ENCODE measurements around the gene CRLF1.

CRLF1 gene

GRCh38 chr19:18597809-18598660 is 8.6 kb downstream of the CRLF1 start:
- TF ChIP-seq, protein P1, sequence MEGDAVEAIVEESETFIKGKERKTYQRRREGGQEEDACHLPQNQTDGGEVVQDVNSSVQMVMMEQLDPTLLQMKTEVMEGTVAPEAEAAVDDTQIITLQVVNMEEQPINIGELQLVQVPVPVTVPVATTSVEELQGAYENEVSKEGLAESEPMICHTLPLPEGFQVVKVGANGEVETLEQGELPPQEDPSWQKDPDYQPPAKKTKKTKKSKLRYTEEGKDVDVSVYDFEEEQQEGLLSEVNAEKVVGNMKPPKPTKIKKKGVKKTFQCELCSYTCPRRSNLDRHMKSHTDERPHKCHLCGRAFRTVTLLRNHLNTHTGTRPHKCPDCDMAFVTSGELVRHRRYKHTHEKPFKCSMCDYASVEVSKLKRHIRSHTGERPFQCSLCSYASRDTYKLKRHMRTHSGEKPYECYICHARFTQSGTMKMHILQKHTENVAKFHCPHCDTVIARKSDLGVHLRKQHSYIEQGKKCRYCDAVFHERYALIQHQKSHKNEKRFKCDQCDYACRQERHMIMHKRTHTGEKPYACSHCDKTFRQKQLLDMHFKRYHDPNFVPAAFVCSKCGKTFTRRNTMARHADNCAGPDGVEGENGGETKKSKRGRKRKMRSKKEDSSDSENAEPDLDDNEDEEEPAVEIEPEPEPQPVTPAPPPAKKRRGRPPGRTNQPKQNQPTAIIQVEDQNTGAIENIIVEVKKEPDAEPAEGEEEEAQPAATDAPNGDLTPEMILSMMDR (IDR thresholded peaks at IDR 0.05; ENCODE audit: low read depth, low read length, missing control alignments): no peak
- peaks cover 2% of the 10 kb centered on the region for H3K27me3 ChIP-seq (replicated peaks)
- H3K4me3 ChIP-seq (ENCODE audit: low read depth, low read length): no peak overlapping the region
- H3K27ac ChIP-seq: no peak overlapping the region
- in situ Hi-C loops (cut with HindIII; ENCODE audit: low pct_ligation_motif_present, low sequenced_read_pairs): loop anchor here (25.0 kb wide), 1 partner anchor 264 kb away; no protein-coding TSS in a partner anchor
- H3K36me3 ChIP-seq (replicated peaks): no peaks in the 10 kb centered on the region
- DNase-seq: no peak

DNA sequence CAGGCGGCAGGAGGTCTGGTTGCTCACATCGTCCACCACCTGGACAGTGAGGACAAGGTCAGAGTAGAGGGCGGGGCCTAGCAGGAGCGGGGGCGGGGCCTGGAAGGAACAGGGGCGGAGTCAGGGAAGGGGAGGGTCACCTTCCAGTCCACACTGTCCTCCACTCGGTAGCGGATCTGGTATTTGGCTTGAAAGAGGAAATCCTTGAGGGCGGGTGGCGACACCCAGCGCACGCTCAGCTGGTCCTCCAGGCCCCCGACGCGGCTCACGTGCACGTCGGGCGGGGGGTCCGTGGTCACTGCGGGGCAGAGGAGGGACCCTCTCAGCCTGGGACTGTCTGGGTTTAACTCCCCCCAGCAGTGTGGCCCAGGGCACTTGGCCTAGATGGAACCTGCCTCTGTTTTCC is 9.8 kb downstream of the CRLF1 start:
- H3K27ac ChIP-seq: no peak overlapping the region
- H3K36me3 ChIP-seq (replicated peaks): no peaks in the 10 kb centered on the region
- H3K4me3 ChIP-seq (ENCODE audit: low read depth, low read length): no peak overlapping the region
- no peak for DNase-seq
- H3K27me3 ChIP-seq (replicated peaks): peaks cover 2% of the 10 kb centered on the region
- TF ChIP-seq, protein P1 (IDR thresholded peaks at IDR 0.05; ENCODE audit: low read depth, low read length, missing control alignments): no peak
- in situ Hi-C loops (cut with HindIII; ENCODE audit: low pct_ligation_motif_present, low sequenced_read_pairs): loop anchor here (25.0 kb wide), 1 partner anchor 266 kb away; no protein-coding TSS in a partner anchor

- DNase-seq: no peak
- in situ Hi-C loops (cut with HindIII; ENCODE audit: low pct_ligation_motif_present, low sequenced_read_pairs): loop anchor here (25.0 kb wide), 1 partner anchor 267 kb away; no protein-coding TSS in a partner anchor
- Histone ChIP-seq H3K27ac (no peak overlapping the region), H3K4me3 (ENCODE audit: low read depth, low read length) (no peak overlapping the region), H3K27me3 (replicated peaks) (peaks cover 2% of the 10 kb centered on the region), H3K36me3 (replicated peaks) (peaks cover 6% of the 10 kb centered on the region)
- TF ChIP-seq, protein P1 (IDR thresholded peaks at IDR 0.05; ENCODE audit: low read depth, low read length, missing control alignments): no peak
Observed at GRCh38 chr19:18595475-18595874, 11.1 kb downstream of the CRLF1 start.

DNA sequence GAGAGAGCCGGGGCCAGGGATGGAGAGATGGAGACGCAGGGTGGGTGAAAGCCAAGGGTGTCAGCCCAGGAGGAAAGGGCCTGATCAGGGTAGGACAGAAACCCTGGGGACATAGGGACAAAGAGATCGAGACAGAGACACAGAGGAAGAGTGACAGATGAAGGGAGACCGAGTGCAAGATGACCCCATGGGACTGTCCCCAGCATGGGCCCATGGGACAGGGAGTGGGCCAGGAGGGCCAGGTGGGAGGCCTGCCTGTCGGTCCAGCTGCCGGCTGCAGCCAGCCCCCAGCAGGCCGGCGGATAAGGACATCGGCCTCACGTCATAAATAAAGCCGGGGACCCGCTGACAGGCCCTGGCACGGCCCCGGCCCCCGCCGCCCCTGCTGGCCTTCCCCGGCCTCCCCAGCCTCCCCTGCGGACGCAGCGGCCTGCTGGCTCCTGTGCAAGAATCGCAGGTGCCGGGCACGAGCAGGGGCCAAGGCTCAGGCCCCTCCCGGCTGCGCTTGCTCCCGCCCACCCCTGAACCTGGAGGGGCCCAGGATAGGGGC is 11.7 kb downstream of the CRLF1 start:
- Histone ChIP-seq H3K36me3 (replicated peaks) (peaks cover 6% of the 10 kb centered on the region), H3K27me3 (replicated peaks) (peaks cover 2% of the 10 kb centered on the region), H3K27ac (no peak overlapping the region), H3K4me3 (ENCODE audit: low read depth, low read length) (peak overlapping the region; percentile 27)
- TF ChIP-seq, protein P1 (IDR thresholded peaks at IDR 0.05; ENCODE audit: low read depth, low read length, missing control alignments): no peak
- no peak for DNase-seq
- in situ Hi-C loops (cut with HindIII; ENCODE audit: low pct_ligation_motif_present, low sequenced_read_pairs): loop anchor here (25.0 kb wide), 1 partner anchor 267 kb away; no protein-coding TSS in a partner anchor

- no peak overlapping the region for H3K27ac ChIP-seq
- in situ Hi-C loops (cut with HindIII; ENCODE audit: low pct_ligation_motif_present, low sequenced_read_pairs): loop anchor here (25.0 kb wide), 1 partner anchor 268 kb away; no protein-coding TSS in a partner anchor
- TF ChIP-seq, protein P1 (IDR thresholded peaks at IDR 0.05; ENCODE audit: low read depth, low read length, missing control alignments): peak; percentile 58
- H3K4me3 ChIP-seq (ENCODE audit: low read depth, low read length): peak overlapping the region; percentile 42
- H3K27me3 ChIP-seq (replicated peaks): peaks cover 2% of the 10 kb centered on the region
- DNase-seq: peak; percentile 47
- peaks cover 6% of the 10 kb centered on the region for H3K36me3 ChIP-seq (replicated peaks)
Observed at GRCh38 chr19:18594096-18594823, 12.3 kb downstream of the CRLF1 start.
